Activated effector memory CD4-positive, alpha-beta T cell treated with Interleukin-2 at 50 U/mL for 16 hours (primary cell): Measurements from ENCODE around the gene ACSBG1.

ENCODE experiments used
- DNase-seq: peaks from one replicate; pipeline ENCODE4 v3.0.0-alpha.2; 2020

Gene ACSBG1

GRCh38 chr15:78234515-78235040 is at the start of gene ACSBG1:
Gene ACSBG1 (minus strand): TSS chr15:78234565. CDS start chr15:78234501, 64 bp downstream.
- no peak for DNase-seq

- DNase-seq: no peak
Measured at GRCh38 chr15:78282324-78282723, 48.0 kb upstream of the ACSBG1 start.

GRCh38 chr15:78280319-78281072 is 46.1 kb upstream of the ACSBG1 start:
- DNase-seq: no peak

- DNase-seq: no peak
Measured at GRCh38 chr15:78276064-78276943, 41.9 kb upstream of the ACSBG1 start.

- no peak for DNase-seq
Measured at GRCh38 chr15:78274994-78275393, 40.6 kb upstream of the ACSBG1 start.

GRCh38 chr15:78272776-78273175 is 38.4 kb upstream of the ACSBG1 start:
- no peak for DNase-seq

- DNase-seq: no peak
Measured at GRCh38 chr15:78272316-78272715, 38.0 kb upstream of the ACSBG1 start.

- no peak for DNase-seq
Measured at GRCh38 chr15:78266806-78267205, 32.4 kb upstream of the ACSBG1 start.

- DNase-seq: no peak
Measured at GRCh38 chr15:78266229-78266628, 31.9 kb upstream of the ACSBG1 start.

- no peak for DNase-seq
Measured at GRCh38 chr15:78265752-78266224, 31.4 kb upstream of the ACSBG1 start.

GRCh38 chr15:78265137-78265460 is 30.7 kb upstream of the ACSBG1 start:
- DNase-seq: no peak

- DNase-seq: peak; percentile 50
Measured at GRCh38 chr15:78264304-78265136, 30.2 kb upstream of the ACSBG1 start, which contains the start of gene DNAJA4. Gene DNAJA4 (plus strand): TSS chr15:78264562. CDS start chr15:78264764, 202 bp downstream.

GRCh38 chr15:78263907-78264303 is 29.5 kb upstream of the ACSBG1 start:
- DNase-seq: no peak

GRCh38 chr15:78263351-78263781 is 29.0 kb upstream of the ACSBG1 start:
- DNase-seq: no peak

- DNase-seq: no peak
Measured at GRCh38 chr15:78261062-78261461, 26.7 kb upstream of the ACSBG1 start.

GRCh38 chr15:78260489-78260888 is 26.1 kb upstream of the ACSBG1 start:
- no peak for DNase-seq

GRCh38 chr15:78259232-78259631 is 24.9 kb upstream of the ACSBG1 start:
- no peak for DNase-seq

GRCh38 chr15:78257681-78258080 is 23.3 kb upstream of the ACSBG1 start:
- no peak for DNase-seq

GRCh38 chr15:78256044-78256437 is 21.7 kb upstream of the ACSBG1 start:
- no peak for DNase-seq

GRCh38 chr15:78255421-78256043 is 21.2 kb upstream of the ACSBG1 start:
- DNase-seq: no peak

- no peak for DNase-seq
Measured at GRCh38 chr15:78251136-78251535, 16.8 kb upstream of the ACSBG1 start.

- DNase-seq: no peak
Measured at GRCh38 chr15:78249131-78249530, 14.8 kb upstream of the ACSBG1 start.
